MG63 (cell line): Measurements from ENCODE around the gene YIPF7. TPM values are rescaled to one million over a fixed set of nuclear protein-coding genes. Genes with fewer than 3 reads are reported as not detected.

Experiments used
- DNase-seq: peaks from one replicate; pipeline ENCODE4 v3.0.0-alpha.2; 2020
- H3K27me3 ChIP-seq: fragments of 250-450 bp; sonication (Bioruptor Pico); 2 replicates; pipeline ENCODE4 v1.5.1; 2020; ENCODE audit warnings: mild to moderate bottlenecking, moderate library complexity
- H3K36me3 ChIP-seq: fragments of 250-450 bp; sonication (Bioruptor Pico); 2 replicates; pipeline ENCODE4 v1.5.1; 2020; ENCODE audit warnings: mild to moderate bottlenecking, moderate library complexity
- H3K4me3 ChIP-seq: fragments of 250-450 bp; sonication (Bioruptor Pico); 2 replicates; pipeline ENCODE4 v1.5.1; 2020; ENCODE audit warnings: mild to moderate bottlenecking, moderate library complexity
- H3K9me3 ChIP-seq: fragments of 250-450 bp; sonication (Bioruptor Pico); 2 replicates; pipeline ENCODE4 v1.5.1; 2020; ENCODE audit warnings: mild to moderate bottlenecking, moderate library complexity
- total RNA-seq: library from RNA; depleted of rRNA; stranded (reverse); fragments of >200 nt; shearing (Covaris generic); gene quantifications from 2 replicates; pipeline ENCODE4 v1.2.3, GENCODE V29; 2014; ENCODE audit warnings: low replicate concordance; rRNA removed

Gene YIPF7
- not detected in 2 replicates for total RNA-seq

DNA sequence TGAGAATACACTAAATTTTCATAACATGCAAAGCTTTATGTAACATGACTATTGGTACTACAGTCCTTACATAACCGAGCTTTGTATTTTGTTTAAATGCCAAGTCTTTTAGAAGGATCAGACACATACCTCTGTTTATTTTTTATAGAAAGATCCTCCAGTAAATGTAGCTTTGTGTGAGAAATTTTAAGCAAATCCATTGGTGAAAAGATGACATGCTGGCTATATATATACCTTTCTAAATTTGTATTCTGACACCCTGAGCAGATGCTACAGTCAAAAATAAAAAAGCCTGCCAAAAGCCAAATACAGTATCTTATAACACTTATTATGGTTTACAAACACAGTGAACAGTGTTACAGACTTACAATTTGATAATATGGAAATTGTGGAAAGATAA is at the start of gene YIPF7:
Gene YIPF7 (minus strand): TSS at position 201 of the 400 bp plus-strand sequence. CDS start 1,525 bp downstream, outside the sequence.
- Histone ChIP-seq H3K27me3 (no peaks in the 10 kb centered on the region), H3K9me3 (no peaks in the 10 kb centered on the region), H3K4me3 (no peak within 1 kb of the TSS), H3K36me3 (no peaks in the 10 kb centered on the region)
- DNase-seq, result no peak

DNA sequence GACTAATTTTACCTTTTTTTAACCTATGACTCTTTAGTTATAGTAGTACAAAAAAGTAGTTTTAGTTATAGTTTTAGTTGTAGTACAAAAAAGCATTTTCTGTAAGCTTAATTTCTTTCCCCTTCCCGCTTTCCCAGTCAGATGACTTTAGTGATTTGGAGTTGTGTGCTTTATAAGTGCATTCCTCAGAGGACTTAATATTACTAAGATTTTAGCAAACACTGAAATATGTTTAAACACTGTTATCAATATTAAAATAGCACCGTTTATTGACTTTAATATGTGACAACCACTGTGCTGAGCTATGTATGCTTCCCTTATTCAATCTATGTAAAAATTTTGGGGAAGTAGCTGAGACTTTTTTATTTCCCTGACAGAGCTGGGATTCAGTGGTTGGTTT is 49.6 kb upstream of the YIPF7 start:
- peaks cover 8% of the 10 kb centered on the region for H3K36me3 ChIP-seq
- no peaks in the 10 kb centered on the region for H3K9me3 ChIP-seq
- H3K4me3 ChIP-seq, result no peak overlapping the region
- no peak for DNase-seq
- no peaks in the 10 kb centered on the region for H3K27me3 ChIP-seq

DNA sequence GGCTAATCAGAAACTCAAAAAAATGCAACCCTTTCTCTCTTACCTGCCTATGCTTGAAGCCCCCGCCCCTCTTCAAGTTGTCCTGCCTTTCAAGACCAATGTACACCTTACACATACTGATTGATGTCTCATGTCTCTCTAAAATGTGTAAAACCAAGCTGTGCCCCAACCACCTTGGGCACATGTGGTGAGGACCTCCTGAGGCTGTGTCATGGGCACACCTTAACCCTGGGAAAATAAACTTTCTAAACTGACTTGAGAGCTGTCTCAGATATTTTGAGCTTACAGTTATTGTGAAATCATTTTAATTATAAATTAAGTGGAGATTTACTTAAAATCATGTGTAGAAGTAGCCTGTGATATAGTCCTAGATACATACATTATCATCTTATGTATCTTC is 49.0 kb upstream of the YIPF7 start:
- DNase-seq, result no peak
- Histone ChIP-seq H3K4me3 (no peak overlapping the region), H3K36me3 (peaks cover 12% of the 10 kb centered on the region), H3K9me3 (no peaks in the 10 kb centered on the region), H3K27me3 (no peaks in the 10 kb centered on the region)

DNA sequence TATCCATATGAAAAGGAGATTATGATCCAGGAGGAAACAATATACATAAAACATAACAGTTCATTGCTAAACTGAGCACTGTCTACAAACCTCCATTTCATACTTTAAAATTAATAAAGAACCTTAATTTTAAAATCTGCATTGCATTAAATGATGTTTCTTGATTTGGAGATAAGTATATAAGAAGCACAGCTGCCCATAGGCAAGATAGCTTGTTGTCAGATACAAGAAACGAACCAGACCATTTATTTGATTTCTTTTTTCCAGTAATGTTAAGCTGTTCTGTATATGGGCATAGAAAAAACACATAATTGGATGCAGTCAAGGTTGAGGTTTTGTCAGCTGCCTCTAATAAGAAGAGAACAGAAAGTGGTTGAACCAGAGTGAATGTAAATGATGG is 33.2 kb upstream of the YIPF7 start:
- H3K9me3 ChIP-seq, result no peaks in the 10 kb centered on the region
- no peak for DNase-seq
- no peak overlapping the region for H3K4me3 ChIP-seq
- no peaks in the 10 kb centered on the region for H3K27me3 ChIP-seq
- H3K36me3 ChIP-seq, result peaks cover 39% of the 10 kb centered on the region

DNA sequence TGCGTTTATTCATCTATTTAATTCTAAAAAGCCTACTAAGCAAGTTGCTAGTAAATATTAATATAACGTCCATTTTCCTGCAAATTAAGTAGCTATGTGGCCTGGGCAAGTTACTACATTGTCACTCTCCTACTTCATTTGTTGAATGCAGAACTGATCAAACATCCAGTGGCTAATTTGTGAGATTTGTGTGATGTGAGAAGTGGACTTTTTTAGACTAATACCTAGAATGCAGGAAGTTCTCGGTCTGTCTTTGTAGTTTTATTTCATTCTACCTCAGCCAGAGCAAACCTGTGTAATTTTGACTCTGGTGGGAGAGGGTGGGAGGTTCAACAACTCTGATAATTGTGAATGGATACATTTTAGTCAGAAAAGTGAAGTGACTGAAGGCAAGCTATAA is 27.6 kb upstream of the YIPF7 start:
- DNase-seq, result no peak
- Histone ChIP-seq H3K36me3 (peaks cover 16% of the 10 kb centered on the region), H3K27me3 (no peaks in the 10 kb centered on the region), H3K4me3 (peak overlapping the region; percentile 90), H3K9me3 (no peaks in the 10 kb centered on the region)

DNA sequence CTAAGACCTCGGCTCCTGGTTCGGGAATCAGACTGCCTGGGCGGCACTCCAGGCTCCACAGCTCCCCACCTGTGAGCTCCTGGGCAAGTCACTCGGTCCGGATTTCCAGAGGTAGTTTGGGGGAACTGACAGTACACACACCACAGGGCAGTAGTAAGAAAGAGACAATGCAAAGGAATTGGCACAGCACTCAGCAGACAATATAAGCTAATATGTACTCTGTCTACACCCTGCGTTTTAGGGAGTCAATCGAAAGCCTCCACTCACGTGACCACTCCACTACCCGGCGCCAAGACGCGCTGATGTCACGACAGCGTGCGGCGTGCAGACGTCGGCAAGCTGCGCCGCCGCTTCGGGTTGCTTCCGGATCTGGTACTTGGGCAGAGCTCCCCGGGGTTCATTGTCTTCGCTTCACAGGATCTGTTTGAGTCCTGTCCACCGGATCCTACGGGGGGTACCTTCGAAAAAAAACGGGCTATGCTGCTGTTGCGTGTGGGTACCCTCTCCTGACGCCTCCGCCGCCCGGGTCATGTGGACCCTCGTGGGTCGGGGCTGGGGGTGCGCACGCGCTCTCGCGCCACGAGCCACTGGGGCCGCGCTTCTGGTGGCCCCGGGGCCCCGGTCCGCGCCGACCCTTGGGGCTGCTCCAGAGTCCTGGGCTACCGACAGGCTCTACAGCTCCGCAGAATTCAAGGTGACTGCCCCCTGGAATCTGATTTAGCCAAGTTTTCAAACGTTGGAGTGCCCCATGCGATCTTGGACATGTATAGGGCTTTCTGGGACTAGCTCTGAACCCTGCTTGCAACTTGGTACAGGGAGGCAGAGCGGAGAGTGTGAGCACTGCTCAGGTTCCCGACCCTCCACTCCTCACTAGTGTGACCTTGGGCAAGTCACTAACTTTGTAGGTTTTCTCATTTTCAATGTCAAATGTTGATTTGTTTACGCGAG is 26.9 kb upstream of the YIPF7 start, which contains the start of gene GUF1:
Gene GUF1 (plus strand): TSS at position 327 of the 948 bp plus-strand sequence. CDS start 203 bp downstream, at position 530.
- H3K4me3 ChIP-seq, result peak within 1 kb of the TSS; percentile 90
- no peaks in the 10 kb centered on the region for H3K9me3 ChIP-seq
- no peaks in the 10 kb centered on the region for H3K27me3 ChIP-seq
- peaks cover 10% of the 10 kb centered on the region for H3K36me3 ChIP-seq
- DNase-seq, result peak; percentile 86

DNA sequence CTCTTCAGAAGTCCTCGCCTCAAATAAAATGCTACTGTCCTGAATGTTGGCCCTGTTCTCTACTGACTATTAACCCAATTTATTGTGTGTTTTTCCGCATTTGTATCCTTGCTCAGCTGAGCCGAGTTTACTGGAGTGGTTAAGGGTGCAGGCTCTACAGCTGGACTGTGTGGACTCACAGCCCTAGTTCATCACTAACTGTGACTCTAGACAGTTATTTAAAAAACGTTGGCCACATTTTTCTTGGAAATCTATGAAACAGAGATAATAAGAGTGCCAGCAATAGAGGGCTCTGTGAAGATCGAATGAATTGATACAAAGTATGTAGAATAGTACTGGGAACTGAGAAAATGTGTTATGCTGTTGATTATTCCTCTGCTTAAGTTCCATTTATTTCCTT is 23.9 kb upstream of the YIPF7 start:
- H3K9me3 ChIP-seq, result no peaks in the 10 kb centered on the region
- H3K4me3 ChIP-seq, result no peak overlapping the region
- no peaks in the 10 kb centered on the region; the same call in 1 of the 2 replicates for H3K36me3 ChIP-seq
- no peak for DNase-seq
- H3K27me3 ChIP-seq, result no peaks in the 10 kb centered on the region

DNA sequence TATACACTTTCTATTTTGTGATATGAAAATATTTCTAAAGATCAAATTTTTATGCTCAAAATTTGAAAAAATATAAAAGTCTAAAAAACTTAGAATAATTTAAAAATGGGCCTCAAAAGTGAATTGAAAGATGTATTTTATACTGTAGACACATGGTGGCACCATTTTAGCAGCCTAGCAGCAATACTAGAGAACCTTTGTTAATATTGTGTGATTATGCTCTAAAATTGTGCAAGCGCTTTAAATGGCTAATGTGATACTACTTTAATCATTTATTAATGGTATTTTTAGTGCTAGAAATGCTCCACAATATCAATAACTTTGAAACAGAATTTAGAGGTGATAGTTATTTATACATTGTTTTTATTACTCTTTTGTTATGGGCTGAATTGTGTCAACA is 23.0 kb upstream of the YIPF7 start:
- no peak overlapping the region for H3K4me3 ChIP-seq
- H3K36me3 ChIP-seq, result no peaks in the 10 kb centered on the region
- H3K27me3 ChIP-seq, result no peaks in the 10 kb centered on the region
- no peak for DNase-seq
- H3K9me3 ChIP-seq, result no peaks in the 10 kb centered on the region

DNA sequence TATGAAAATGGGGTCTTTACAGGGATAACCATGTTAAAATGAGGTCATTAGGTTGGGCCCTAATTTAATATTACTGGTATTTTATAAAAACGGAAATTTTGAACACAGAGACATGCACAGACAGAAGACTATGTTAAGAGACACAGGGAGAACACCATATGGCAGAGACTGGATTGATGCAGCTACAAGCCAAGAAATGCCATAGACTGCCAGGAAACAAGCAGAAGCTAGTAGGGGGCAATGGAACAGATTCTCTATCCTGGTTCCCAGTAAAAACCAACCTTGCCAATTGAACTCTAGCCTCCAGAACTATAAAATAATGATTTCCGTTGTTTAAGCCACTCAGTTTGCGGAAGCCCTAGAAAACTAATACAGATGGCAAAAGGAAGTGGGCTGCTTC is 20.2 kb upstream of the YIPF7 start:
- DNase-seq, result no peak
- H3K36me3 ChIP-seq, result no peaks in the 10 kb centered on the region
- H3K27me3 ChIP-seq, result no peaks in the 10 kb centered on the region
- H3K9me3 ChIP-seq, result no peaks in the 10 kb centered on the region
- H3K4me3 ChIP-seq, result no peak overlapping the region

DNA sequence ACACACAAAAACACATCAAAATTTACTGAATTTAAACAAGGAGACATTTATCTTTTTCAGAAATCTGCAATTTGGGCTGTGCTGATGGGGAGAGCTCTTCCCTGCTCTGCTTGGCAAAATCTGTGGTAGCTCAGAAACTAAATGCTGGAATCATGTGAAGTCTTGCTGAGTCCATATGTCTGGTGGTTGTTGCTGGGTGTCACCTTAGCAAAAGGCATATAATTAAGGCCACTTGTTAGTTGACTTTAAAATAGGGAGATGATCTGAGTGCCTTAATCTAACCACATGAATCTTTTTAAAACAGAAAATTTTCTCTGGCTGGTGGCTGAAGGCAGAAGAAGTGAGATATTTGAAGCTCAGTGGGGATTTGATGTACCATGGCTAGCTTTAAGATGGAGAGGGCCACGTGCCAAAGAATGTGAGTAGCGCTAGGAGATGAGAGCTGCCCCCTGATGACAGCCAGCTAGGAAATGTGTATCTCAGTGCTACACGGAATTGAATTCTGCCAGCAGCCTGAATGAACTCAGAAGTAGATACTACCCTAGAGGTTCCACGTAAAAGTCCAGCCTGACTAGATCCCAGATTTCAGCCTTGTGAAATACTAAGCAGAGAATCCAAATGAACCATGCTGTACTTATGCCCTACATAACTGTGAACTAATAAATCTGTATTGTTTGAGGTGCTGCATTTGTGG is 19.2 kb upstream of the YIPF7 start:
- Histone ChIP-seq H3K36me3 (no peaks in the 10 kb centered on the region), H3K27me3 (no peaks in the 10 kb centered on the region), H3K4me3 (no peak overlapping the region), H3K9me3 (no peaks in the 10 kb centered on the region)
- DNase-seq, result no peak

DNA sequence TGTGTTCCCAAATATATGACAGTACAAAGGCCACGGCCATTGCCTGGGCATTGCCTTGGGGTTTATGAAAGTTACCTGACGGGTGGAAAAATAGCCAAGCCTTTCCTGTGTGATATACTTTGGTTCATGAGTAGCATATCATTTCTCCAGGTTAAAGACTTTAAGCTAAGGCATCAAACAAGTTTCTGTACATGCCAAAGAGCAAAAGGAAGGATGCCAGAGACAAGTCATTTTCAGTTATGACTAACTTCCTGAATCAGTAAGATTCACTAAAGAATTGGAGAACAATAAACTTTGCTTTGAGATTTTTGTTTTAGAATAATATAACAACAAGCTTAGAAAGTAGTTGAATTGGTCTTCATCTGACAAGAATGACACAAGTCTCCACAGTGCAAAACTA is 17.1 kb upstream of the YIPF7 start:
- no peaks in the 10 kb centered on the region for H3K27me3 ChIP-seq
- no peak for DNase-seq
- H3K4me3 ChIP-seq, result no peak overlapping the region

DNA sequence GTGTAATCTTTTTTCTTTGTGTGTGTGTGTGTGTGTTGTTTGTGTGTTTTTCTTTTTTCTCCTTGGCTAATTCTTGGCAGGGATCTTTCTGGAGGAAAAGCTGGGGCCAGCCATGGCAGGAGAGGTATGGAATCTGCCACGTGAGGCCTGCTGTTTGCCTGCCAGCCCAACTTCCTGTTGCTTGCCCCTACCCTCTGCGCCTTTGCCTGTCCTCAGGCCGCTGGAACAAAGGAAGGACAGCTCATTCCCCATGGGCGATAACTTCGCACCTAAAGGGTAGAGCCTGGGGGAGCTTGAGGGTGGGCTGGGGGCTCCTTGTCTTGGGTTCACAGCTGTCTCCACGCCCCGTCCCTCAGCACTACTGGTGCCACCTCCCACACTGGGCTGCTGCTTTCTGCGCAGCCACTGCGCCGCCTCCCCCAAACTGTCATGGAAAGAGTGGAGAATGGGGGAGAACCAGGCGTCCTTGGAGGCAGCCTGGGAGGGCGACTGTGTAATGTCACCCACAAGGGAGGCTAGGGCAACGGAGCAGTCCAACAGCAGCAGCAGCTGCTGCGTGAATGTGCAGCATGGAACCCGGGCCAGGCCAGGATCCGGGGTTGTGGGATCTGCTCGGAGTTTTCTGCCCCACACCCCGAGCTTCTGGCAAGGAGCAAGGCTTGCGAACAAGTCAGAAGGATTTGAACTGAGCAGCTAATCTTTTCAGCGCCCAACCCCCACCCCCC is 12.3 kb upstream of the YIPF7 start:
- DNase-seq, result no peak
- Histone ChIP-seq H3K4me3 (no peak overlapping the region), H3K27me3 (no peaks in the 10 kb centered on the region), H3K36me3 (no peaks in the 10 kb centered on the region), H3K9me3 (no peaks in the 10 kb centered on the region)

More for the DNA sequence above, 17.1 kb upstream of the YIPF7 start:
- no peaks in the 10 kb centered on the region for H3K9me3 ChIP-seq
- no peaks in the 10 kb centered on the region for H3K36me3 ChIP-seq

DNA sequence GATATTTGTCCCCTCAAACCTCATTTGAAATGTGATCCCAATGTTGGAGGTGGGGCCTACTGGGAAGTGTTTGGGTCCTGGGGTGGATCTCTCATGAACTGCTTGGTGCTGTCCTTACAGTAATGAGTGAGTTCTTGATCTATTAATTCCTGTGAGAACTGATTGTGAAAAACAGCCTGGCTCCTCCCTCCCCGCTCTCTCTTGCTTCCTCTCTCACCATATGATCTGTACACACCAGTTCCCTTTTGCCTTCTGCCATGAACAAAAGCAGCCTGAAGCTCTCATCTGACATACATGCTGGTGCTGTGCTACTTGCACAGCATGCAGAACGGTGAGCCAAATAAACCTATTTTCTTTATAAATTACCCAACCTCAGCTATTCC is 11.2 kb upstream of the YIPF7 start:
- no peak for DNase-seq
- Histone ChIP-seq H3K27me3 (no peaks in the 10 kb centered on the region), H3K4me3 (no peak overlapping the region), H3K36me3 (no peaks in the 10 kb centered on the region), H3K9me3 (no peaks in the 10 kb centered on the region)

DNA sequence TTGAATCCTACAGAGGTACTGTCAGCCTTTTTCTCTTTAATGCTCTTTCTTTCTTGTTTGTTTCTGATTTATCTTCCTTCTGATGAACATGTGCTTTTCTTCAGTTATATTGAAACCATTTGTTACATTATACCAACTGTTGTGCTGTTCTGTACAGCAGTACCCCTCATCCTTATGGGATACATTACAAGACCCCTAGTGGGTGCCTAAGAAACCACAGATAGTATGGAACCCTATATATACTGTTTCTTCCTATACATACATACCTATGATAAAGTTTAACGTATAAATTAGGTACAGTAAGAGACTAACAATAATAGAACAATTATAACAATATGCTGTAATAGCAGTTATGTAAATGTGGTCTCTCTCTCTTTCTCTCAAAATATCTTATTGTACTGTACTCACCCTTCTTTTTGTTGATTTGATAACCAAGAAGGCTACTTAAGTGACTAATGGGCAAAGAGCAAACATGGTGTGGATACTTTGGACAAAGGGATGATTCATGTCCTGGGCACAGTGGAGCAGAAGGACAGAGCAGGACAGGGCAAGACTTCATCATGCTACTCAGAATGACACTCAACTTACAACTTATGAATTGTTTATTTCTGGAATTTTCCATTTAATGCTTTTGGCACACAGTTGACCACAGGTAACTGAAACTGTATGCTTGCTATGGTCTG is 10.7 kb upstream of the YIPF7 start:
- no peak for DNase-seq
- no peak overlapping the region for H3K4me3 ChIP-seq

DNA sequence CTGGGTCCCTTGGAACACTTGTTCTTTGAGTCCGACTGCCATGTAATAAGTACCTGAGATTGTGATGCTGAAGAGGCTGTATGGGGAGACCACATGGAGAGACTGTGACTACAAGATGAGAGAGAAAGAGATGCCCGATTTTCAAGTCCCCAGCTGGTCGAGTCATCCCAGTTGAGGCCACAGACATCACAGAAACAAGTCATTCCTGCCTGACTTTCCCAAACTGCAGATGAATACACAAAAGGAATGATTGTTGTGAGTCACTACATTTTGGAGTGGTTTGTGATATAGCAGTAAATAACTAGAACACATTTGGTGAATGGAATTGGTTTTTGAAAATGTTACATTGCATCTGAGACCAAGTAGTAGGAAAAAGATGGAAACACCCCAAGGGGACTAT is 9.0 kb upstream of the YIPF7 start:
- no peaks in the 10 kb centered on the region for H3K9me3 ChIP-seq
- H3K36me3 ChIP-seq, result no peaks in the 10 kb centered on the region
- H3K27me3 ChIP-seq, result no peaks in the 10 kb centered on the region
- DNase-seq, result no peak
- H3K4me3 ChIP-seq, result no peak overlapping the region

More for the DNA sequence above, 10.7 kb upstream of the YIPF7 start:
- no peaks in the 10 kb centered on the region for H3K9me3 ChIP-seq
- no peaks in the 10 kb centered on the region for H3K27me3 ChIP-seq
- H3K36me3 ChIP-seq, result no peaks in the 10 kb centered on the region

DNA sequence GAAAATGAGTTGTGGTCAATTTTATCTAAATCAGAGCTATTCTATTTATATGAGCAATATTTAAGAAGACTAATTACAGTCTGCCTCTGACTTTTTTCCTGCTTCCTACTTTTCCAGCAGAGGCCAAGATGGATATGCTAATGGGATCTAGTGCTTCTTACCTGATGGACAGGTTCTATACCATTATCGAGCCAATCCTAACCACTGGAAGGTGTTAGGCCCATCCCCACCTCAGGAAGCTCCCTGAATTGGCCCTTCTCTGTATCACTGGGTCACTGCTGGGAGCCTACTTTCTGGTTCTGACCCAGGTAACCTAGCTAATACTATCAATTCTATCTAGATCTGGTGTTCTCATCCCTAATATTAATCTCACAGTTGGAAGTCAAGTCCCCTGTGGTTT is 577 bp upstream of the YIPF7 start:
- Histone ChIP-seq H3K9me3 (no peaks in the 10 kb centered on the region), H3K4me3 (no peak overlapping the region), H3K36me3 (no peaks in the 10 kb centered on the region), H3K27me3 (no peaks in the 10 kb centered on the region)
- DNase-seq, result no peak
